HCT116 (cell line): ENCODE data around the gene DSTYK. TPM values are rescaled to one million over a fixed set of nuclear protein-coding genes. Genes with fewer than 3 reads are reported as not detected.

Source experiments
- ATAC-seq: fragments of 200-7000 bp; cut with Tn5 transposase; 2 replicates; pipeline ENCODE4 v1.9.1; 2020; ENCODE audit warnings: mild to moderate bottlenecking, moderate library complexity
- BruUV-seq: library from RNA; stranded (reverse); fragments of 400-500 nt; replicated peaks from 2 replicates; lab custom pipeline; 2021; lab: Mats Ljungman, UMichigan
- CTCF ChIA-PET: fragments of 300-600 bp; sonication (Branson Sonifier 250); formaldehyde crosslinking; loops from one replicate; lab custom pipeline; 2021; ENCODE audit warnings: antibody characterized with exemption; lab: Charles Lee
- POLR2A ChIA-PET: fragments of 300-600, 350-600 bp; sonication (Branson Sonifier 250); formaldehyde crosslinking; loops from one replicate; lab custom pipeline; 2021; ENCODE audit warnings: antibody characterized with exemption; lab: Charles Lee
- RAD21 ChIA-PET, 2 experiments: fragments of 300-600 bp; sonication (Branson Sonifier 250); formaldehyde crosslinking; loops; one replicate each; lab custom pipeline; 2023; ENCODE audit warnings: low total read pairs in 2 of 2; ENCODE audit not compliant: uncharacterized antibody in 2 of 2, unreplicated experiment in 2 of 2, low non-redundant PET in 1 of 2; lab: Charles Lee
- DNase-seq: peaks from one replicate; pipeline ENCODE4 v3.0.0-alpha.2; 2010; ENCODE audit warnings: low read depth, low spot score
- H2AFZ ChIP-seq: fragments of 200-600 bp; shearing (Covaris generic), sonication (generic); 2 replicates; pipeline ENCODE4 v1.6.1; 2017; ENCODE audit warnings: low read depth, mixed run types, mixed read lengths, antibody characterized with exemption, low read length; ENCODE audit not compliant: poor library complexity, severe bottlenecking
- H3K27ac ChIP-seq: 2 replicates; pipeline ENCODE4 v1.5.1; 2012; ENCODE audit warnings: low read depth, low read length
- H3K27me3 ChIP-seq: fragments of 200-600 bp; sonication (generic); 2 replicates; pipeline ENCODE4 v1.6.1; 2016; ENCODE audit warnings: mixed run types, low read length, mixed read lengths; ENCODE audit not compliant: insufficient read depth
- H3K36me3 ChIP-seq, 2 experiments: fragments of 200-500 bp in 1 of 2; fragments of 200-600 bp in 1 of 2; sonication (Bioruptor generic) in 1 of 2; sonication (generic) in 1 of 2; 2 replicates each; pipeline versions ENCODE4 v1.5.1 to v1.6.1; 2014 to 2016; ENCODE audit warnings: low read length in 2 of 2, inconsistent platforms in 1 of 2, mixed read lengths in 1 of 2, mixed run types in 1 of 2; ENCODE audit not compliant: insufficient read depth in 2 of 2, control insufficient read depth in 1 of 2
- H3K4me1 ChIP-seq, 2 experiments: fragments of 200-600 bp in 1 of 2; sonication (generic) in 1 of 2; 2 replicates each; pipeline versions ENCODE4 v1.5.1 to v1.6.1; 2012 to 2017; ENCODE audit warnings: low read length in 2 of 2, inconsistent platforms in 1 of 2, mild to moderate bottlenecking in 1 of 2, mixed read lengths in 1 of 2, mixed run types in 1 of 2, moderate library complexity in 1 of 2; ENCODE audit not compliant: insufficient read depth in 2 of 2, control insufficient read depth in 1 of 2
- H3K4me2 ChIP-seq: fragments of 200-600 bp; sonication (generic); 2 replicates; pipeline ENCODE4 v1.6.1; 2017; ENCODE audit warnings: mixed run types, low read length, mixed read lengths
- H3K4me3 ChIP-seq, 2 experiments: fragments of 200-600 bp in 1 of 2; sonication (generic) in 1 of 2; replicated peaks in 1 of 2; 2 replicates each; pipeline ENCODE4 v1.5.1; 2011 to 2016; ENCODE audit warnings: low read length in 2 of 2, control low read depth in 1 of 2, low read depth in 1 of 2, mild to moderate bottlenecking in 1 of 2, mixed read lengths in 1 of 2, mixed run types in 1 of 2
- H3K79me2 ChIP-seq: fragments of 200-600 bp; sonication (generic); 2 replicates; pipeline ENCODE4 v1.6.1; 2017; ENCODE audit warnings: mild to moderate bottlenecking, mixed run types, low read length, moderate library complexity, mixed read lengths; ENCODE audit not compliant: insufficient read depth
- H3K9ac ChIP-seq: fragments of 200-600 bp; sonication (generic); 2 replicates; pipeline ENCODE4 v1.6.1; 2016; ENCODE audit warnings: low read length, mixed read lengths
- H3K9me2 ChIP-seq: fragments of 200-600 bp; sonication (generic), shearing (Covaris generic); 2 replicates; pipeline ENCODE4 v1.6.1; 2017; ENCODE audit warnings: mixed run types, mild to moderate bottlenecking, moderate library complexity; ENCODE audit not compliant: insufficient read depth
- H3K9me3 ChIP-seq, 2 experiments: fragments of 200-500 bp in 1 of 2; fragments of 200-600 bp in 1 of 2; sonication (Bioruptor generic) in 1 of 2; sonication (generic) in 1 of 2; 2 replicates each; pipeline ENCODE4 v1.6.1; 2014 to 2017; ENCODE audit warnings: low read length in 2 of 2, mixed read lengths in 2 of 2, inconsistent platforms in 1 of 2, low read depth in 1 of 2, mild to moderate bottlenecking in 1 of 2, mixed run types in 1 of 2, moderate library complexity in 1 of 2; ENCODE audit not compliant: control insufficient read depth in 1 of 2, insufficient read depth in 1 of 2
- H4K20me1 ChIP-seq: fragments of 200-600 bp; sonication (generic), shearing (Covaris generic); 2 replicates; pipeline ENCODE4 v1.6.1; 2017; ENCODE audit warnings: mixed run types, mild to moderate bottlenecking, moderate library complexity; ENCODE audit not compliant: insufficient read depth
- ATF3 ChIP-seq: IDR thresholded peaks from 2 replicates; pipeline ENCODE4 v1.6.1; 2012
- CBX3 ChIP-seq: IDR thresholded peaks from 2 replicates; pipeline ENCODE4 v1.6.1; 2012; ENCODE audit warnings: low read depth
- CEBPB ChIP-seq: IDR thresholded peaks from 2 replicates; pipeline ENCODE4 v1.6.1; 2012; ENCODE audit warnings: low read depth
- EGR1 ChIP-seq: IDR thresholded peaks from 2 replicates; pipeline ENCODE4 v1.6.1; 2012; ENCODE audit warnings: low read depth
- ELF1 ChIP-seq: IDR thresholded peaks from 2 replicates; pipeline ENCODE4 v1.6.1; 2012; ENCODE audit warnings: low read depth, borderline replicate concordance
- EZH2 ChIP-seq: fragments of 200-600 bp; sonication (generic); IDR thresholded peaks from 2 replicates; pipeline ENCODE4 v1.6.1; 2017; ENCODE audit warnings: antibody characterized with exemption, mixed run types
- EZH2phosphoT487 ChIP-seq: fragments of 200-600 bp; IDR thresholded peaks from 2 replicates; pipeline ENCODE4 v1.6.1; 2018; ENCODE audit warnings: antibody characterized with exemption, borderline replicate concordance
- JUND ChIP-seq: IDR thresholded peaks from 2 replicates; pipeline ENCODE4 v1.6.1; 2012
- MAX ChIP-seq: IDR thresholded peaks from 2 replicates; pipeline ENCODE4 v1.6.1; 2012
- POLR2AphosphoS5 ChIP-seq: IDR thresholded peaks from 2 replicates; pipeline ENCODE4 v1.6.1; 2011; ENCODE audit warnings: mild to moderate bottlenecking, low read depth, low read length, moderate library complexity
- REST ChIP-seq: IDR thresholded peaks from 2 replicates; pipeline ENCODE4 v1.6.1; 2012; ENCODE audit warnings: low read depth
- SIN3A ChIP-seq: IDR thresholded peaks from 2 replicates; pipeline ENCODE4 v1.6.1; 2012; ENCODE audit warnings: low read depth
- SP1 ChIP-seq: IDR thresholded peaks from 2 replicates; pipeline ENCODE4 v1.6.1; 2012; ENCODE audit warnings: low read depth
- SRF ChIP-seq: IDR thresholded peaks from 2 replicates; pipeline ENCODE4 v1.6.1; 2012; ENCODE audit warnings: low read depth
- TCF7L2 ChIP-seq: IDR thresholded peaks from 2 replicates; pipeline ENCODE4 v1.7.0; 2011; ENCODE audit warnings: borderline replicate concordance, inconsistent platforms; ENCODE audit not compliant: insufficient read depth, insufficient read length; ENCODE audit errors: extremely low read depth
- YY1 ChIP-seq: IDR thresholded peaks from 2 replicates; pipeline ENCODE4 v1.6.1; 2011; ENCODE audit warnings: low read length, low read depth, moderate library complexity, mild to moderate bottlenecking; ENCODE audit not compliant: insufficient replicate concordance; ENCODE audit errors: extremely low read depth
- ZBTB33 ChIP-seq: IDR thresholded peaks from 2 replicates; pipeline ENCODE4 v1.6.1; 2011; ENCODE audit warnings: mild to moderate bottlenecking, low read length, moderate library complexity; ENCODE audit not compliant: insufficient replicate concordance; ENCODE audit errors: extremely low read depth
- ZFX ChIP-seq: fragments of 450-650 bp; IDR thresholded peaks from 2 replicates; pipeline ENCODE4 v1.6.1; 2017
- ZNF274 ChIP-seq: fragments of 200-500 bp; sonication (Bioruptor generic); IDR thresholded peaks from 2 replicates; pipeline ENCODE4 v1.6.1; 2014; ENCODE audit warnings: mild to moderate bottlenecking, low read depth, low read length, inconsistent platforms
- intact Hi-C: fragments of 100-400 bp; cut with micrococcal nuclease; formaldehyde crosslinking; loops from 2 replicates; pipeline ENCODE4 v1.10.0; 2022
- total RNA-seq: library from RNA; stranded (reverse); gene quantifications from one replicate; pipeline ENCODE4 v1.2.1, GENCODE V29; 2021; ENCODE audit not compliant: unreplicated experiment

DSTYK gene
- total RNA-seq, 1 experiment from 2014 or later: 6.6 TPM

GRCh38 chr1:205211169-205211838 lies at the start of gene DSTYK (continued):
- TF ChIP-seq REST: no peak
- TF ChIP-seq CBX3: peak; percentile 98; the same call in 1 of the 2 replicates
- TF ChIP-seq SIN3A: peak; percentile 86
- TF ChIP-seq MAX: peak; percentile 75
- peak; percentile 81; the same call in 1 of the 2 replicates for TF ChIP-seq POLR2AphosphoS5

- no peak overlapping the region for H3K9ac ChIP-seq
- ChIA-PET POLR2A (no interaction called here), RAD21 (no interaction called here), CTCF (interaction anchor here (0.9 to 4.1 kb wide), 6 partner anchors 11 to 453 kb away, joined by 3 to 17 read pairs (median 4); no protein-coding TSS in a partner anchor)
- intact Hi-C loops: loop anchor here (5.0 kb wide), 1 partner anchor 48 kb away; the partner anchor contains the start of gene DSTYK
- H3K4me3 ChIP-seq: no peak overlapping the region
- H3K4me2 ChIP-seq: no peak overlapping the region; the same call in 1 of the 2 replicates
- no peaks in the 10 kb centered on the region for H3K9me3 ChIP-seq
- DNase-seq (no peak), ATAC-seq (no peak)
- H3K36me3 ChIP-seq: no peaks in the 10 kb centered on the region
- no peaks in the 10 kb centered on the region for H3K27me3 ChIP-seq
- no TSS peak for BruUV-seq
- peaks cover 21 to 51% of the 10 kb centered on the region in 2 experiments for H3K4me1 ChIP-seq
- TF ChIP-seq ZBTB33 (no peak), ELF1 (no peak), SRF (no peak), SP1 (no peak), ZNF274 (no peak), TCF7L2 (no peak), YY1 (no peak), ATF3 (no peak), POLR2AphosphoS5 (no peak), JUND (no peak), ZFX (no peak), CBX3 (no peak), EZH2 (no peak), CEBPB (no peak), EZH2phosphoT487 (no peak), EGR1 (no peak)
- no peaks in the 10 kb centered on the region for H3K79me2 ChIP-seq
- H3K27ac ChIP-seq: no peak overlapping the region
- H4K20me1 ChIP-seq: no peaks in the 10 kb centered on the region
- no peak overlapping the region for H2AFZ ChIP-seq
- no peaks in the 10 kb centered on the region for H3K9me2 ChIP-seq
These were observed 48.5 kb upstream of the DSTYK start for GRCh38 chr1:205259998-205260397.
